ENCODE results near the gene BAZ1A.

BAZ1A gene

GRCh38 chr14:34858765-34859164 is 16.4 kb downstream of the BAZ1A start:
- no peak overlapping the region for H3K4me3 ChIP-seq (ENCODE audit: insufficient read depth, low read depth, low read length)
- H3K4me1 ChIP-seq (ENCODE audit: control insufficient read depth, insufficient read depth, low read length): no peaks in the 10 kb centered on the region
- no peak overlapping the region for H3K27ac ChIP-seq (ENCODE audit: insufficient read depth, low read depth, low read length, poor library complexity, severe bottlenecking)
- no peaks in the 10 kb centered on the region for H3K9me3 ChIP-seq (ENCODE audit: control insufficient read depth, low read length)
- H3K27me3 ChIP-seq (ENCODE audit: control insufficient read depth, insufficient read depth, low read length, poor library complexity, severe bottlenecking): no peaks in the 10 kb centered on the region
- H3K36me3 ChIP-seq (ENCODE audit: control insufficient read depth, insufficient read depth, low read length): peaks cover 4% of the 10 kb centered on the region
- WGBS, 2 experiments: 95 to 96% methylated on average over 2 of the region's 2 CpGs

- H3K27me3 ChIP-seq (ENCODE audit: control insufficient read depth, insufficient read depth, low read length, poor library complexity, severe bottlenecking): no peaks in the 10 kb centered on the region
- WGBS, 2 experiments: 90 to 94% methylated on average over 6 of the region's 7 CpGs
Measured at GRCh38 chr14:34857689-34858449, 17.3 kb downstream of the BAZ1A start.

GRCh38 chr14:34853041-34853440 is 22.1 kb downstream of the BAZ1A start:
- Histone ChIP-seq H3K4me1 (ENCODE audit: control insufficient read depth, insufficient read depth, low read length) (no peaks in the 10 kb centered on the region), H3K9me3 (ENCODE audit: control insufficient read depth, low read length) (no peaks in the 10 kb centered on the region), H3K4me3 (ENCODE audit: insufficient read depth, low read depth, low read length) (no peak overlapping the region), H3K27me3 (ENCODE audit: control insufficient read depth, insufficient read depth, low read length, poor library complexity, severe bottlenecking) (no peaks in the 10 kb centered on the region), H3K36me3 (ENCODE audit: control insufficient read depth, insufficient read depth, low read length) (peaks cover 8% of the 10 kb centered on the region), H3K27ac (ENCODE audit: insufficient read depth, low read depth, low read length, poor library complexity, severe bottlenecking) (no peak overlapping the region)

More at GRCh38 chr14:34857689-34858449, 17.3 kb downstream of the BAZ1A start:
- no peak overlapping the region for H3K27ac ChIP-seq (ENCODE audit: insufficient read depth, low read depth, low read length, poor library complexity, severe bottlenecking)
- no peaks in the 10 kb centered on the region for H3K4me1 ChIP-seq (ENCODE audit: control insufficient read depth, insufficient read depth, low read length)
- no peaks in the 10 kb centered on the region for H3K9me3 ChIP-seq (ENCODE audit: control insufficient read depth, low read length)
- H3K36me3 ChIP-seq (ENCODE audit: control insufficient read depth, insufficient read depth, low read length): peaks cover 8% of the 10 kb centered on the region
- no peak overlapping the region for H3K4me3 ChIP-seq (ENCODE audit: insufficient read depth, low read depth, low read length)

- no peaks in the 10 kb centered on the region for H3K27me3 ChIP-seq (ENCODE audit: control insufficient read depth, insufficient read depth, low read length, poor library complexity, severe bottlenecking)
- H3K9me3 ChIP-seq (ENCODE audit: control insufficient read depth, low read length): no peaks in the 10 kb centered on the region
- 94 to 95% methylated on average over 2 of the region's 2 CpGs for WGBS, 2 experiments
- peaks cover 5% of the 10 kb centered on the region for H3K36me3 ChIP-seq (ENCODE audit: control insufficient read depth, insufficient read depth, low read length)
- no peak overlapping the region for H3K4me3 ChIP-seq (ENCODE audit: insufficient read depth, low read depth, low read length)
- no peak overlapping the region for H3K27ac ChIP-seq (ENCODE audit: insufficient read depth, low read depth, low read length, poor library complexity, severe bottlenecking)
- H3K4me1 ChIP-seq (ENCODE audit: control insufficient read depth, insufficient read depth, low read length): no peaks in the 10 kb centered on the region
Measured at GRCh38 chr14:34851395-34851794, 23.8 kb downstream of the BAZ1A start.

- Histone ChIP-seq H3K36me3 (ENCODE audit: control insufficient read depth, insufficient read depth, low read length) (no peaks in the 10 kb centered on the region), H3K27me3 (ENCODE audit: control insufficient read depth, insufficient read depth, low read length, poor library complexity, severe bottlenecking) (no peaks in the 10 kb centered on the region), H3K4me3 (ENCODE audit: insufficient read depth, low read depth, low read length) (no peak overlapping the region), H3K4me1 (ENCODE audit: control insufficient read depth, insufficient read depth, low read length) (no peaks in the 10 kb centered on the region), H3K27ac (ENCODE audit: insufficient read depth, low read depth, low read length, poor library complexity, severe bottlenecking) (no peak overlapping the region), H3K9me3 (ENCODE audit: control insufficient read depth, low read length) (no peaks in the 10 kb centered on the region)
- 93 to 100% methylated on average over 1 of the region's 1 CpG for WGBS, 2 experiments
Measured at GRCh38 chr14:34845869-34846268, 29.3 kb downstream of the BAZ1A start.

- Histone ChIP-seq H3K9me3 (ENCODE audit: control insufficient read depth, low read length) (no peaks in the 10 kb centered on the region), H3K4me1 (ENCODE audit: control insufficient read depth, insufficient read depth, low read length) (no peaks in the 10 kb centered on the region), H3K27me3 (ENCODE audit: control insufficient read depth, insufficient read depth, low read length, poor library complexity, severe bottlenecking) (no peaks in the 10 kb centered on the region), H3K27ac (ENCODE audit: insufficient read depth, low read depth, low read length, poor library complexity, severe bottlenecking) (no peak overlapping the region), H3K4me3 (ENCODE audit: insufficient read depth, low read depth, low read length) (no peak overlapping the region), H3K36me3 (ENCODE audit: control insufficient read depth, insufficient read depth, low read length) (no peaks in the 10 kb centered on the region)
- WGBS, 2 experiments: 92 to 93% methylated on average over 3 of the region's 3 CpGs
Measured at GRCh38 chr14:34843011-34843554, 32.1 kb downstream of the BAZ1A start.

- H3K36me3 ChIP-seq (ENCODE audit: control insufficient read depth, insufficient read depth, low read length): no peaks in the 10 kb centered on the region
- no peaks in the 10 kb centered on the region for H3K9me3 ChIP-seq (ENCODE audit: control insufficient read depth, low read length)
- H3K4me1 ChIP-seq (ENCODE audit: control insufficient read depth, insufficient read depth, low read length): no peaks in the 10 kb centered on the region
- no peak overlapping the region for H3K27ac ChIP-seq (ENCODE audit: insufficient read depth, low read depth, low read length, poor library complexity, severe bottlenecking)
- 83 to 88% methylated on average over 3 of the region's 3 CpGs for WGBS, 2 experiments
- H3K27me3 ChIP-seq (ENCODE audit: control insufficient read depth, insufficient read depth, low read length, poor library complexity, severe bottlenecking): no peaks in the 10 kb centered on the region
- no peak overlapping the region for H3K4me3 ChIP-seq (ENCODE audit: insufficient read depth, low read depth, low read length)
Measured at GRCh38 chr14:34837801-34838322, 37.3 kb downstream of the BAZ1A start.

- H3K4me3 ChIP-seq (ENCODE audit: insufficient read depth, low read depth, low read length): no peak overlapping the region
- H3K4me1 ChIP-seq (ENCODE audit: control insufficient read depth, insufficient read depth, low read length): no peaks in the 10 kb centered on the region
- H3K36me3 ChIP-seq (ENCODE audit: control insufficient read depth, insufficient read depth, low read length): no peaks in the 10 kb centered on the region
- H3K27me3 ChIP-seq (ENCODE audit: control insufficient read depth, insufficient read depth, low read length, poor library complexity, severe bottlenecking): no peaks in the 10 kb centered on the region
- 100% methylated on average over 1 of the region's 1 CpG; no CpG with 5 or more reads in 1 of the 2 experiments for WGBS, 2 experiments
- no peak overlapping the region for H3K27ac ChIP-seq (ENCODE audit: insufficient read depth, low read depth, low read length, poor library complexity, severe bottlenecking)
- H3K9me3 ChIP-seq (ENCODE audit: control insufficient read depth, low read length): no peaks in the 10 kb centered on the region
Measured at GRCh38 chr14:34835312-34835711, 39.8 kb downstream of the BAZ1A start.

- no peak overlapping the region for H3K4me3 ChIP-seq (ENCODE audit: insufficient read depth, low read depth, low read length)
Measured at GRCh38 chr14:34833549-34834523, 41.3 kb downstream of the BAZ1A start.

GRCh38 chr14:34826661-34827060 is 48.5 kb downstream of the BAZ1A start:
- H3K9me3 ChIP-seq (ENCODE audit: control insufficient read depth, low read length): no peaks in the 10 kb centered on the region
- H3K36me3 ChIP-seq (ENCODE audit: control insufficient read depth, insufficient read depth, low read length): no peaks in the 10 kb centered on the region
- 88 to 91% methylated on average over 2 of the region's 2 CpGs for WGBS, 2 experiments
- H3K4me1 ChIP-seq (ENCODE audit: control insufficient read depth, insufficient read depth, low read length): no peaks in the 10 kb centered on the region
- H3K4me3 ChIP-seq (ENCODE audit: insufficient read depth, low read depth, low read length): no peak overlapping the region
- H3K27ac ChIP-seq (ENCODE audit: insufficient read depth, low read depth, low read length, poor library complexity, severe bottlenecking): no peak overlapping the region
- H3K27me3 ChIP-seq (ENCODE audit: control insufficient read depth, insufficient read depth, low read length, poor library complexity, severe bottlenecking): no peaks in the 10 kb centered on the region

More at GRCh38 chr14:34833549-34834523, 41.3 kb downstream of the BAZ1A start:
- Histone ChIP-seq H3K36me3 (ENCODE audit: control insufficient read depth, insufficient read depth, low read length) (no peaks in the 10 kb centered on the region), H3K9me3 (ENCODE audit: control insufficient read depth, low read length) (no peaks in the 10 kb centered on the region), H3K27ac (ENCODE audit: insufficient read depth, low read depth, low read length, poor library complexity, severe bottlenecking) (no peak overlapping the region), H3K4me1 (ENCODE audit: control insufficient read depth, insufficient read depth, low read length) (no peaks in the 10 kb centered on the region), H3K27me3 (ENCODE audit: control insufficient read depth, insufficient read depth, low read length, poor library complexity, severe bottlenecking) (no peaks in the 10 kb centered on the region)
- WGBS, 2 experiments: 93 to 96% methylated on average over 2 of the region's 2 CpGs
